ENCODE measurements around the gene LINGO1. TPM values are rescaled to one million over a fixed set of nuclear protein-coding genes. Genes with fewer than 3 reads are reported as not detected.

Gene LINGO1
- polyA plus RNA-seq, 2 donors, result 0.08 to 0.25 TPM

DNA sequence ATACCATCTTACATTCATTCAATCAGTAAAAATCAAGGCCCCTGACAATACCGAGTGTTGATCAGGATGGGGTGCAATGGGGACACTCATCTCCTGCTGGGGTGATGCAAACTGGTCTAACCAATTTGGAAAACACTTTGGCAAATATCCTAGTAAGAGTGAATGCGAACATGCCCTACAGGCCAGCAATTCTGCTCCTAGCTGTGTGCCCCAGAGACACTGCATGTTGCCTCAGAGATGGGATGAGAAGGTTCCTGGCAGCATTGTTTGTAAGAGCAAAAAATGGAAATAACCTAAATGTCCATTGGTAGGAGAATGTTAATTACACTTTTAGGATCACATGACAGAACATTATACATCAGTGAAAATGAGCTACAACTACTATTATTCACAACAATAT lies 4.7 kb downstream of the LINGO1 start:
- Histone ChIP-seq H3K9me3 (ENCODE audit: control insufficient read depth in 2 of 2, insufficient read depth in 1 of 2, low read depth in 1 of 2, low read length in 1 of 2) (no peaks in the 10 kb centered on the region), H3K36me3 (ENCODE audit: control insufficient read depth in 2 of 2, insufficient read depth in 2 of 2, low read length in 1 of 2) (no peaks in the 10 kb centered on the region), H3K4me1 (ENCODE audit: control insufficient read depth in 2 of 2, insufficient read depth in 2 of 2, low read length in 1 of 2) (peaks cover 0 to 1% of the 10 kb centered on the region in 2 donors), H3K27ac (ENCODE audit: low read depth in 2 of 2, low read length in 1 of 2) (no peak overlapping the region), H3K27me3 (ENCODE audit: control insufficient read depth in 1 of 2, insufficient read depth in 2 of 2, low read length in 2 of 2) (peaks cover 0 to 8% of the 10 kb centered on the region in 2 donors), H3K4me3 (ENCODE audit: low read depth in 1 of 2, low read length in 2 of 2) (no peak overlapping the region)
- WGBS, 2 donors, result 95 to 96% methylated on average over 2 of the region's 2 CpGs

DNA sequence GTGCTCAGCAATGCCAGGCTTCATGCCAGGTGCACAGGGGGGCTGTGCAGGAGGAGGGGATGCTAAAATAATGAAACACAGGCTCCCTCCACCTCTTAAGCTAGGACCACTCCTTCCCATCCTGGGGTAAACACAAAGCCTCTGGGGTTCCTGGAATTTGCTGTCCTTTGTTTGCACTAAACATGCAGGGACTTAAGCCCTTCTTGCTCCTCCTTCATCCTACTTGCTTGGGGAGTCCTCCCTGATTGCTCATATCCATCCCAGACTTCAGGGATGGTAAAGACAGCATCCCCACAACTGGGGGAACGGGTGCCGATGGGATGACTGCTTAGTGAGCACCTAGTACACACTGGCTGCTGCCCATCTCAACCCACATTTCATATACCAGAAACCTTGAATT lies 5.1 kb downstream of the LINGO1 start:
- Histone ChIP-seq H3K9me3 (ENCODE audit: control insufficient read depth in 2 of 2, insufficient read depth in 1 of 2, low read depth in 1 of 2, low read length in 1 of 2) (no peaks in the 10 kb centered on the region), H3K27ac (ENCODE audit: low read depth in 2 of 2, low read length in 1 of 2) (no peak overlapping the region), H3K4me3 (ENCODE audit: low read depth in 1 of 2, low read length in 2 of 2) (no peak overlapping the region), H3K4me1 (ENCODE audit: control insufficient read depth in 2 of 2, insufficient read depth in 2 of 2, low read length in 1 of 2) (no peaks in the 10 kb centered on the region), H3K27me3 (ENCODE audit: control insufficient read depth in 1 of 2, insufficient read depth in 2 of 2, low read length in 2 of 2) (peaks cover 0 to 8% of the 10 kb centered on the region in 2 donors), H3K36me3 (ENCODE audit: control insufficient read depth in 2 of 2, insufficient read depth in 2 of 2, low read length in 1 of 2) (no peaks in the 10 kb centered on the region)
- 90 to 98% methylated on average over 2 of the region's 2 CpGs for WGBS, 2 donors

- Histone ChIP-seq H3K27me3 (ENCODE audit: control insufficient read depth in 1 of 2, insufficient read depth in 2 of 2, low read length in 2 of 2) (peaks cover 0 to 8% of the 10 kb centered on the region in 2 donors), H3K9me3 (ENCODE audit: control insufficient read depth in 2 of 2, insufficient read depth in 1 of 2, low read depth in 1 of 2, low read length in 1 of 2) (no peaks in the 10 kb centered on the region), H3K36me3 (ENCODE audit: control insufficient read depth in 2 of 2, insufficient read depth in 2 of 2, low read length in 1 of 2) (no peaks in the 10 kb centered on the region), H3K4me3 (ENCODE audit: low read depth in 1 of 2, low read length in 2 of 2) (no peak overlapping the region), H3K27ac (ENCODE audit: low read depth in 2 of 2, low read length in 1 of 2) (no peak overlapping the region), H3K4me1 (ENCODE audit: control insufficient read depth in 2 of 2, insufficient read depth in 2 of 2, low read length in 1 of 2) (no peaks in the 10 kb centered on the region)
- 69 to 77% methylated on average over 12 of the region's 12 CpGs for WGBS, 2 donors
These were observed 5.6 kb downstream of the LINGO1 start for GRCh38 chr15:77627067-77627466.

GRCh38 chr15:77626002-77626401 lies 6.7 kb downstream of the LINGO1 start:
- Histone ChIP-seq H3K9me3 (ENCODE audit: control insufficient read depth in 2 of 2, insufficient read depth in 1 of 2, low read depth in 1 of 2, low read length in 1 of 2) (no peaks in the 10 kb centered on the region), H3K36me3 (ENCODE audit: control insufficient read depth in 2 of 2, insufficient read depth in 2 of 2, low read length in 1 of 2) (no peaks in the 10 kb centered on the region), H3K4me1 (ENCODE audit: control insufficient read depth in 2 of 2, insufficient read depth in 2 of 2, low read length in 1 of 2) (no peaks in the 10 kb centered on the region), H3K4me3 (ENCODE audit: low read depth in 1 of 2, low read length in 2 of 2) (no peak overlapping the region), H3K27ac (ENCODE audit: low read depth in 2 of 2, low read length in 1 of 2) (no peak overlapping the region), H3K27me3 (ENCODE audit: control insufficient read depth in 1 of 2, insufficient read depth in 2 of 2, low read length in 2 of 2) (no peaks in the 10 kb centered on the region)
- WGBS, 2 donors, result 86 to 93% methylated on average over 3 of the region's 3 CpGs

GRCh38 chr15:77625376-77625775 lies 7.3 kb downstream of the LINGO1 start:
- no peak overlapping the region for H3K4me3 ChIP-seq (ENCODE audit: low read depth in 1 of 2, low read length in 2 of 2)
- no peaks in the 10 kb centered on the region for H3K36me3 ChIP-seq (ENCODE audit: control insufficient read depth in 2 of 2, insufficient read depth in 2 of 2, low read length in 1 of 2)
- H3K9me3 ChIP-seq (ENCODE audit: control insufficient read depth in 2 of 2, insufficient read depth in 1 of 2, low read depth in 1 of 2, low read length in 1 of 2), result no peaks in the 10 kb centered on the region
- whole genome bisulfite sequencing, 2 donors, result 82 to 92% methylated on average over 3 of the region's 3 CpGs
- H3K27me3 ChIP-seq (ENCODE audit: control insufficient read depth in 1 of 2, insufficient read depth in 2 of 2, low read length in 2 of 2), result no peaks in the 10 kb centered on the region
- no peak overlapping the region for H3K27ac ChIP-seq (ENCODE audit: low read depth in 2 of 2, low read length in 1 of 2)
- H3K4me1 ChIP-seq (ENCODE audit: control insufficient read depth in 2 of 2, insufficient read depth in 2 of 2, low read length in 1 of 2), result no peaks in the 10 kb centered on the region

GRCh38 chr15:77624868-77625267 lies 7.8 kb downstream of the LINGO1 start:
- Histone ChIP-seq H3K4me1 (ENCODE audit: control insufficient read depth in 2 of 2, insufficient read depth in 2 of 2, low read length in 1 of 2) (no peaks in the 10 kb centered on the region), H3K27me3 (ENCODE audit: control insufficient read depth in 1 of 2, insufficient read depth in 2 of 2, low read length in 2 of 2) (no peaks in the 10 kb centered on the region), H3K9me3 (ENCODE audit: control insufficient read depth in 2 of 2, insufficient read depth in 1 of 2, low read depth in 1 of 2, low read length in 1 of 2) (no peaks in the 10 kb centered on the region), H3K4me3 (ENCODE audit: low read depth in 1 of 2, low read length in 2 of 2) (no peak overlapping the region), H3K27ac (ENCODE audit: low read depth in 2 of 2, low read length in 1 of 2) (no peak overlapping the region), H3K36me3 (ENCODE audit: control insufficient read depth in 2 of 2, insufficient read depth in 2 of 2, low read length in 1 of 2) (no peaks in the 10 kb centered on the region)
- 71 to 72% methylated on average over 7 of the region's 7 CpGs for WGBS, 2 donors

DNA sequence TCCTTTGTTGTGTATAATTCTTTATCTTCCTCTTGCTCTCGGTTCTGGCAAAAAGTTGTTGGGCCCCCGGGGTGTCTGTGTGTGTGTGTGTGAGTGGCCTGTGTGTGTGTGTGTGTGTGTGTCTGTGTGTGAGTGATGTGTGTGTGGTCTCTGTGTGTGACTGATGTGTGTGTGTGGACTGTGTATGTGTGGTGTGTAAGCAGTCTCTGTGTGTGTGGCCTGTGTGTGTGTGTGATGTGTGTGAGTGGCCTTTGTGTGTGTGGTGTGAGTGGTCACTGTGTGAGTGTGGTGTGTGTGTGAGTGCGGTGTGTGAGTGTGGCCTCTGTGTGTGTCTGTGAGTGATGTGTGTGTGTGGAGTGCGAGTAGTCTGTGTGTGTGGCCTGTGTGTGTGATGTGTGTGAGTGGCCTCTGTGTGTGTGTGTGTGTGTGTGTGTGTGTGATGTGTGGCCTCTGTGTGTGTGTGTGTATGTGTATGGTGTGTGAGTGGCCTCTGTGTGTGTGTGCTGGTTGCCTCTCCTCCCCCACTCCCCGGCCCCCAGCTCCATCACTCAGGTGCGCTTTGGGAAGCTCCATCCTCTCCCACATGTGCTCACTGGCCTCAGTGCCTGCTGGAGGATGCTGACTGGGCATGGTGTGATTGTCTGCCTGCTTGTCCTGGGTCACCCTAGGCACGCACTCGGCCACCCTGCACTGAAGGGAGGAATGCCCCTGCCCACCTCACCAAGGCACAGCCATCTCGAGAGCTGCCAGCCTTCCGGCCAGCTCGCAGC lies 8.8 kb downstream of the LINGO1 start:
- H3K9me3 ChIP-seq (ENCODE audit: control insufficient read depth in 2 of 2, insufficient read depth in 1 of 2, low read depth in 1 of 2, low read length in 1 of 2), result no peaks in the 10 kb centered on the region

DNA sequence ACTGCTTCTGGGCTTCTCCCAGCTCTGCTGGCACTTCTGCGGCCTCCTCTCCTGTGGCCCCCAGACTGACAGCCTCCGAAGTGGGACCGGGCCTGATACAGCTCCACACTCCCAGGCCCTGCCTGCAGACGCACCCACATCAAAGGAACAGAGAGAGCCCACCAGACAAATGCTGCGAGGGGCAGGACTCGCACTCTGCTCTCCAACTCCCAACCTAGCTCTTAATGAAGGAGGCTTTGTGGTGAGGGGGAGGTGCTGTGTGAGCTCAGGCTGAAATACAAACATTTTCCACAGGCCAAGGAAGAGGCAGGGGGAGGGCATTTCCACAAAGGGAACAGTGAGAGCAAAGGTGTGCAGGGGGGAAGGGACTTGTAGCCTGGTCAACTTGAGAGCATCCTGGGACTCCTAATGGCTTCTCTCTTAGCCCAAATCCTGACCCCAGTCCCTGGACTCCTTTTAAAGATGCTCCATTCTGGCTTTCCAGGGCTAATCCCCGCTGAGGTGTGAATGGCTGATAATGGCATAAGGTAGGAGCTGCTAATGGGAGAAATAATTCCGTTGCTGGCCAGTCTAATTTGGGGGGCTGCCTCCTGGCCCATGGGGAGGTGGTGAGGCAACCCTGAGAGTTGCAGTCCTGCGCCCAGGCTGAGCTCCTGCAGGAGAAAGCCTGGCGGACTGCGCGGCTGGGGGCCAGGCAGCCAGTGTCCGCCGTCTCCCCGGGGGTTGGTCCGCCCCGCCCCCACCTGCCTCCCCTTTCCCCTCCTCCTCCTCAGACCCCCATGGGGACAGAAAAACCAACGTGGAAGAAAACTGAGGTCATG lies 9.6 kb downstream of the LINGO1 start:
- Histone ChIP-seq H3K4me3 (ENCODE audit: low read depth in 1 of 2, low read length in 2 of 2) (no peak overlapping the region), H3K27ac (ENCODE audit: low read depth in 2 of 2, low read length in 1 of 2) (no peak overlapping the region), H3K27me3 (ENCODE audit: control insufficient read depth in 1 of 2, insufficient read depth in 2 of 2, low read length in 2 of 2) (no peaks in the 10 kb centered on the region), H3K4me1 (ENCODE audit: control insufficient read depth in 2 of 2, insufficient read depth in 2 of 2, low read length in 1 of 2) (no peaks in the 10 kb centered on the region), H3K36me3 (ENCODE audit: control insufficient read depth in 2 of 2, insufficient read depth in 2 of 2, low read length in 1 of 2) (no peaks in the 10 kb centered on the region), H3K9me3 (ENCODE audit: control insufficient read depth in 2 of 2, insufficient read depth in 1 of 2, low read depth in 1 of 2, low read length in 1 of 2) (no peaks in the 10 kb centered on the region)
- 71 to 80% methylated on average over 18 of the region's 18 CpGs for WGBS, 2 donors

More for the DNA sequence above, 8.8 kb downstream of the LINGO1 start:
- no peaks in the 10 kb centered on the region for H3K36me3 ChIP-seq (ENCODE audit: control insufficient read depth in 2 of 2, insufficient read depth in 2 of 2, low read length in 1 of 2)
- H3K27ac ChIP-seq (ENCODE audit: low read depth in 2 of 2, low read length in 1 of 2), result no peak overlapping the region
- H3K4me3 ChIP-seq (ENCODE audit: low read depth in 1 of 2, low read length in 2 of 2), result no peak overlapping the region
- H3K27me3 ChIP-seq (ENCODE audit: control insufficient read depth in 1 of 2, insufficient read depth in 2 of 2, low read length in 2 of 2), result no peaks in the 10 kb centered on the region
- 82 to 87% methylated on average over 11 of the region's 11 CpGs for WGBS, 2 donors
- no peaks in the 10 kb centered on the region for H3K4me1 ChIP-seq (ENCODE audit: control insufficient read depth in 2 of 2, insufficient read depth in 2 of 2, low read length in 1 of 2)

DNA sequence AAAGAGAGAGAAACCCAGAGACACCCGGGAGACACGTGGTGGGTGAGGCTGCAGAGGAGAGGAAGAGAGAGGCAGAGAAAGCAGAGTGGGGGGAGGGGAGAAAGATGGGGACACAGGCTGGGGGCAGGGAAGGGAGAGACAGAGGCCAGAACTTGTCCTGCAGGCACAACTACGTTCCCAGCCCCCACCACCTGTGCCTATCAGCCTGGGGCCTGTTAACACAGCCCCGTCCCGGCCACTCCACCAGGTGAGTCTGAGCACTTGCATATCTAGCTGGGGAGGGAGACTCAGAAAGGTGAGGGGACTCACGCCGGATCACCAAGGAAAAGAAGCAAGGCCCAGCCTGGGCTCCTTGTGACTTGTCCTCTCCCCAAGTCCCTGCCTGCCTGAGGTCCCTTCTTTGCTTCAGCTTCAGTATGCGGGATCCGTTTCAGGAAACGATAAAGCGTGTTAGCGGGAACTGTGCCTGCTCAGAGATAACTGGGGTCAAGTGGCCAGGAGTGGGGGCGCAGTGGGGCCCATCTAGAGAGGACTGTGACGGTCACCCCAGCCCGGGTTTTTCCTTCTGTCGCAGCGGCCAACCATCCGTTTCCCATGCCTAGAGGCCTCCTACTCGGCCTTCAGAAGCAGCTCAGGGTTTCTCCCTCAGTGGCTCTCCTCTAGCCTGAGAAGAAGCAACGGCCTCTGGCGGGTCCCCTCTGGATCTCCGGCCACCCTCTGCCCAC lies 10.3 kb downstream of the LINGO1 start:
- 66 to 72% methylated on average over 20 to 22 of the region's 22 CpGs for WGBS, 2 donors
- Histone ChIP-seq H3K27me3 (ENCODE audit: control insufficient read depth in 1 of 2, insufficient read depth in 2 of 2, low read length in 2 of 2) (no peaks in the 10 kb centered on the region), H3K4me1 (ENCODE audit: control insufficient read depth in 2 of 2, insufficient read depth in 2 of 2, low read length in 1 of 2) (no peaks in the 10 kb centered on the region), H3K27ac (ENCODE audit: low read depth in 2 of 2, low read length in 1 of 2) (no peak overlapping the region), H3K9me3 (ENCODE audit: control insufficient read depth in 2 of 2, insufficient read depth in 1 of 2, low read depth in 1 of 2, low read length in 1 of 2) (no peaks in the 10 kb centered on the region), H3K36me3 (ENCODE audit: control insufficient read depth in 2 of 2, insufficient read depth in 2 of 2, low read length in 1 of 2) (no peaks in the 10 kb centered on the region), H3K4me3 (ENCODE audit: low read depth in 1 of 2, low read length in 2 of 2) (no peak overlapping the region)
